IPS-18a (cell line): Measurements from ENCODE around the gene HUNK.

Experiments
- H3K27ac ChIP-seq: one replicate; pipeline ENCODE4 v1.5.1; 2013; ENCODE audit warnings: low read length
- H3K27me3 ChIP-seq: one replicate; pipeline ENCODE4 v1.6.1; 2013; ENCODE audit warnings: mild to moderate bottlenecking, low read length; ENCODE audit not compliant: control insufficient read depth, insufficient read depth
- H3K36me3 ChIP-seq: one replicate; pipeline ENCODE4 v1.6.1; 2013; ENCODE audit warnings: low read depth, low read length; ENCODE audit not compliant: control insufficient read depth
- H3K4me1 ChIP-seq: one replicate; pipeline ENCODE4 v1.6.1; 2013; ENCODE audit warnings: low read depth, low read length; ENCODE audit not compliant: control insufficient read depth
- H3K4me3 ChIP-seq: one replicate; pipeline ENCODE4 v1.5.1; 2013; ENCODE audit warnings: low read length
- H3K9ac ChIP-seq: one replicate; pipeline ENCODE4 v1.6.1; 2013; ENCODE audit warnings: mild to moderate bottlenecking, low read length, moderate library complexity
- H3K9me3 ChIP-seq: one replicate; pipeline ENCODE4 v1.6.1; 2013; ENCODE audit warnings: low read depth, low read length; ENCODE audit not compliant: control insufficient read depth

Gene HUNK

DNA sequence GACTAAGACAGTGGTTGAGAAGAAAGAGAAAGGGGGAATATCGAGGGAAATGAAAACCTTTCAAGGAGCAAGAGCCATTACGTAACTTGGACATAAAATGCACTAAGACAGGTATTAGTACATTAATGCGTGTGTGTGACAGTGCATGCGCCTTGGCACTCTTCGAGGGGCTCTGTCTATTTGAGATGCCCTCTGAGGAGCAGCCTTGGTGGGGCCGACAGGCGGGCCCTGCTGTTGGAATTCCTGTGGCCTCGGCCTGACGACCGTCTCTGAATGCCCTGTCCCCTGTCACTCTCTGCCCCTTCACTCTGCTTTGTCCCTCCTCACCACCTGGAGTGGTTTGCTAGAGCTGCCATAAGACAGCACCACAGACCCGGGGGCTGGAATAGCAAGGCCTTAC lies 12.3 kb downstream of the HUNK start:
- H3K36me3 ChIP-seq, result no peaks in the 10 kb centered on the region
- H3K4me1 ChIP-seq, result peaks cover 6% of the 10 kb centered on the region
- no peak overlapping the region for H3K9ac ChIP-seq
- no peaks in the 10 kb centered on the region for H3K9me3 ChIP-seq
- H3K27me3 ChIP-seq, result no peaks in the 10 kb centered on the region
- no peak overlapping the region for H3K27ac ChIP-seq
- H3K4me3 ChIP-seq, result no peak overlapping the region

- Histone ChIP-seq H3K9ac (no peak overlapping the region), H3K36me3 (no peaks in the 10 kb centered on the region), H3K9me3 (no peaks in the 10 kb centered on the region), H3K4me1 (peaks cover 6% of the 10 kb centered on the region), H3K27me3 (no peaks in the 10 kb centered on the region), H3K27ac (no peak overlapping the region), H3K4me3 (no peak overlapping the region)
Measured at GRCh38 chr21:31886915-31887314, 14.1 kb downstream of the HUNK start.

- peaks cover 6% of the 10 kb centered on the region for H3K4me1 ChIP-seq
- H3K9me3 ChIP-seq, result no peaks in the 10 kb centered on the region
- no peak overlapping the region for H3K9ac ChIP-seq
- no peaks in the 10 kb centered on the region for H3K36me3 ChIP-seq
- H3K4me3 ChIP-seq, result no peak overlapping the region
- H3K27ac ChIP-seq, result no peak overlapping the region
- H3K27me3 ChIP-seq, result no peaks in the 10 kb centered on the region
Measured at GRCh38 chr21:31887391-31887841, 14.6 kb downstream of the HUNK start.

- no peak overlapping the region for H3K4me3 ChIP-seq
- H3K9ac ChIP-seq, result no peak overlapping the region
Measured at GRCh38 chr21:31888936-31889371, 16.1 kb downstream of the HUNK start.

DNA sequence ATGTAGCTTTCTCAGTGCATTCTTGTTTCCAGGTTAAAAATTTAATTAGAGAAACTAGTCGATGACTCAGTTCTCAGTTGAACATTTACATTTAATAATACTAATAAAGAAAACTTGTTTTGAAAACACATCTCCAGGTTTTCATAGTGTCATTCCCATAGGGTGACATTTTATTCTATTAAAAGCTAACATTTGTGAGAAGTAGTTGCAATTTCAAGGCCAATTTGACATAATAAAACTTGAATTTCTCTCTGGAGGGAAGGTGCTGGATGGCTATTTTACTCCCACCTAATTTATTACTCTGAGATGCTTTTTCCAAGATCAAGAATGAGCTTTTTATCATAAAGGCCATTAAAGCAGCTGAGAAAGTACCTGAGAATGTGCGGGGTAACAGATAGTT lies 16.6 kb downstream of the HUNK start:
- Histone ChIP-seq H3K4me3 (no peak overlapping the region), H3K27me3 (no peaks in the 10 kb centered on the region), H3K36me3 (no peaks in the 10 kb centered on the region), H3K27ac (no peak overlapping the region), H3K4me1 (peaks cover 22% of the 10 kb centered on the region), H3K9me3 (no peaks in the 10 kb centered on the region), H3K9ac (no peak overlapping the region)

More at GRCh38 chr21:31888936-31889371, 16.1 kb downstream of the HUNK start:
- peaks cover 20% of the 10 kb centered on the region for H3K4me1 ChIP-seq
- no peak overlapping the region for H3K27ac ChIP-seq
- H3K9me3 ChIP-seq, result no peaks in the 10 kb centered on the region
- no peaks in the 10 kb centered on the region for H3K36me3 ChIP-seq
- H3K27me3 ChIP-seq, result no peaks in the 10 kb centered on the region

- peaks cover 40% of the 10 kb centered on the region for H3K4me1 ChIP-seq
- peak overlapping the region; percentile 10 for H3K27ac ChIP-seq
- no peaks in the 10 kb centered on the region for H3K36me3 ChIP-seq
- H3K9ac ChIP-seq, result no peak overlapping the region
- peak overlapping the region; percentile 38 for H3K4me3 ChIP-seq
- H3K9me3 ChIP-seq, result no peaks in the 10 kb centered on the region
- H3K27me3 ChIP-seq, result no peaks in the 10 kb centered on the region
Measured at GRCh38 chr21:31892686-31893085, 19.9 kb downstream of the HUNK start.

GRCh38 chr21:31893851-31894415 lies 21.1 kb downstream of the HUNK start:
- H3K36me3 ChIP-seq, result no peaks in the 10 kb centered on the region
- H3K9me3 ChIP-seq, result no peaks in the 10 kb centered on the region
- no peak overlapping the region for H3K4me3 ChIP-seq
- no peak overlapping the region for H3K9ac ChIP-seq
- H3K4me1 ChIP-seq, result peaks cover 40% of the 10 kb centered on the region
- H3K27ac ChIP-seq, result no peak overlapping the region
- H3K27me3 ChIP-seq, result no peaks in the 10 kb centered on the region

GRCh38 chr21:31894457-31894856 lies 21.6 kb downstream of the HUNK start:
- H3K27me3 ChIP-seq, result no peaks in the 10 kb centered on the region
- H3K27ac ChIP-seq, result no peak overlapping the region
- H3K9me3 ChIP-seq, result no peaks in the 10 kb centered on the region
- H3K4me3 ChIP-seq, result no peak overlapping the region
- H3K9ac ChIP-seq, result no peak overlapping the region
- H3K4me1 ChIP-seq, result peaks cover 36% of the 10 kb centered on the region
- H3K36me3 ChIP-seq, result no peaks in the 10 kb centered on the region

- H3K4me1 ChIP-seq, result peaks cover 34% of the 10 kb centered on the region
- no peaks in the 10 kb centered on the region for H3K27me3 ChIP-seq
- no peak overlapping the region for H3K9ac ChIP-seq
- H3K27ac ChIP-seq, result no peak overlapping the region
- H3K4me3 ChIP-seq, result no peak overlapping the region
- no peaks in the 10 kb centered on the region for H3K9me3 ChIP-seq
- H3K36me3 ChIP-seq, result no peaks in the 10 kb centered on the region
Measured at GRCh38 chr21:31895077-31895835, 22.4 kb downstream of the HUNK start.

- H3K4me1 ChIP-seq, result peaks cover 34% of the 10 kb centered on the region
- H3K4me3 ChIP-seq, result no peak overlapping the region
- no peak overlapping the region for H3K9ac ChIP-seq
- H3K27ac ChIP-seq, result no peak overlapping the region
- H3K36me3 ChIP-seq, result no peaks in the 10 kb centered on the region
- no peaks in the 10 kb centered on the region for H3K9me3 ChIP-seq
- no peaks in the 10 kb centered on the region for H3K27me3 ChIP-seq
Measured at GRCh38 chr21:31896019-31896418, 23.2 kb downstream of the HUNK start.

GRCh38 chr21:31897311-31897710 lies 24.5 kb downstream of the HUNK start:
- Histone ChIP-seq H3K36me3 (no peaks in the 10 kb centered on the region), H3K9ac (no peak overlapping the region), H3K4me3 (no peak overlapping the region), H3K9me3 (no peaks in the 10 kb centered on the region), H3K4me1 (peaks cover 34% of the 10 kb centered on the region), H3K27ac (no peak overlapping the region), H3K27me3 (no peaks in the 10 kb centered on the region)
